LNCAP (cell line): ENCODE results near the gene CEBPA.
A peak's percentile ranks its signal among the peaks of the same experiment; 100 is the strongest.

ENCODE experiments used
- TF ChIP-seq, protein P1 (sequence below): fragments of 450-650 bp; IDR thresholded peaks from 2 replicates; pipeline ENCODE4 v1.5.1; 2017; ENCODE audit warnings: mild to moderate bottlenecking

CEBPA gene

GRCh38 chr19:33323093-33323820, 20.9 kb upstream of the CEBPA start:
- TF ChIP-seq, protein P1, sequence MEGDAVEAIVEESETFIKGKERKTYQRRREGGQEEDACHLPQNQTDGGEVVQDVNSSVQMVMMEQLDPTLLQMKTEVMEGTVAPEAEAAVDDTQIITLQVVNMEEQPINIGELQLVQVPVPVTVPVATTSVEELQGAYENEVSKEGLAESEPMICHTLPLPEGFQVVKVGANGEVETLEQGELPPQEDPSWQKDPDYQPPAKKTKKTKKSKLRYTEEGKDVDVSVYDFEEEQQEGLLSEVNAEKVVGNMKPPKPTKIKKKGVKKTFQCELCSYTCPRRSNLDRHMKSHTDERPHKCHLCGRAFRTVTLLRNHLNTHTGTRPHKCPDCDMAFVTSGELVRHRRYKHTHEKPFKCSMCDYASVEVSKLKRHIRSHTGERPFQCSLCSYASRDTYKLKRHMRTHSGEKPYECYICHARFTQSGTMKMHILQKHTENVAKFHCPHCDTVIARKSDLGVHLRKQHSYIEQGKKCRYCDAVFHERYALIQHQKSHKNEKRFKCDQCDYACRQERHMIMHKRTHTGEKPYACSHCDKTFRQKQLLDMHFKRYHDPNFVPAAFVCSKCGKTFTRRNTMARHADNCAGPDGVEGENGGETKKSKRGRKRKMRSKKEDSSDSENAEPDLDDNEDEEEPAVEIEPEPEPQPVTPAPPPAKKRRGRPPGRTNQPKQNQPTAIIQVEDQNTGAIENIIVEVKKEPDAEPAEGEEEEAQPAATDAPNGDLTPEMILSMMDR: no peak

GRCh38 chr19:33320636-33321035, 18.3 kb upstream of the CEBPA start:
- TF ChIP-seq, protein P1: no peak

DNA sequence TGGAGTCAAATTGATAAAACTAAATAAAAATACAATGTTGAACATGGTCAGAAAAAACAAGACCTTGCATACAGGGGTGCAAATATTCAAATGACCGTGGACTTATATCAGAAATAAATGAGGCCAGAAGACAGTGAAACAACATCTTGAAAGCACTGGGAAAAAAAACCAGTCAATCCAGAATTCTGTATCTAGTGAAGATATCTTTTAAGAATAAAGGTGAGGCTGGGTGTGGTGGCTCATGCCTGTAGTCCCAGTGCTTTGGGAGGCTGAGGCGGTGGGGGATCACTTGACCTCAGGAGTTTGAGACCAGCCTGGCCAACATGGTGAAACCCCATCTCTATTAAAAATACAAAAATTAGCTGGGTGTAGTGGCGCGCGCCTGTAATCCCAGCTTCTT, 15.2 kb upstream of the CEBPA start:
- TF ChIP-seq, protein P1: no peak

DNA sequence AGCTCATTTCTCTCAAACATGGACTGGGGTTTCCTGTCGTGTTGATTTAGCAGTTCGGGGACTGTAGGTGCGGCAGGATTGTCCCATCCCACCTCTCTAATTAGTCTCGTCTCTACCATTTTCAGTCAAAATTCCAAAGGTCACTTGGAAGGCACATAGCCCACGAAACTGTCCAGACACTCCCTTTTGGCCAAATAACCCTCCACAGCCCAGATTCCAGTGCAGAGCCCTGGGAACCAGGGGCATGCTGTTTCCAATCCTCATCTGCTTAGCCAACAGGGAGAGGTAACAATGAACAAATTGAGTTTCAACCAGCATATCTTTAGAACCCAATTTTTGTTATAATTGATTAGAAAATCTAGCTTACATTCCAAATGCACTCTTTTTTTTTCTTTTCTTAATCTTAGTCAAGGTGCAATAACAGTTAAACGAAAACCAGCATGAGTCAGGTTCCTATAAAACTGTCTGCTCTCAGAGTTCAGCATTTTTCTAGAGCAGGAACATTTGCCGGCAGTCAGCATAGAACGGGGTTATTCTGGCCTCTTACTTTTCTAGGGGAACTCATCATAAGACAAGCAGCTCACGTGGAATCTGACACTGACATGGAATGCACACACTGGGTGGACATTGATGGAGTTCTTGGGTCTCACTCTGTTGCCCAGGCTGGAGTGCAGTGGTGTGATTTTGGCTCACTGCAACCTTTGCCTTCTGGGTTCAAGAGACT, 14.4 kb upstream of the CEBPA start:
- TF ChIP-seq, protein P1: no peak

GRCh38 chr19:33312065-33312464, 9.7 kb upstream of the CEBPA start:
- TF ChIP-seq, protein P1: no peak

DNA sequence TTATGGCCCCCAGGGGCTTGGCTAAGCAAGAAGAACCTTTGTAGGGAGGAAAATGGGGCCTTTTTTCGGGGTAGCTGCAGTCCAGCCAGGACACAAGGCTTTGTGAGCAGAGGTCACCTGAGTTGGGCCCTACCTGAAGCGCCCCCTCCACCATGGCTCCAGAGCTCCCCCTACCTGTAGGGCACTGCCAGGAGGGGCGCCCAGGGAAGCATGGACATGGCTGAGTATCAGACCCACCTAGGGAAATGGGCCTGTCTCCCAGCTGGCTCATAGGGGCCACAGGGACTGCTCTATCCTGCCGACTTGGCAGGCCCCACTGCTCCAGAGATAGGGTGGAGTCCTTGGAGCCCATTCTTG, 9.0 kb upstream of the CEBPA start:
- TF ChIP-seq, protein P1: peak; percentile 49; the same call in 1 of the 2 replicates

DNA sequence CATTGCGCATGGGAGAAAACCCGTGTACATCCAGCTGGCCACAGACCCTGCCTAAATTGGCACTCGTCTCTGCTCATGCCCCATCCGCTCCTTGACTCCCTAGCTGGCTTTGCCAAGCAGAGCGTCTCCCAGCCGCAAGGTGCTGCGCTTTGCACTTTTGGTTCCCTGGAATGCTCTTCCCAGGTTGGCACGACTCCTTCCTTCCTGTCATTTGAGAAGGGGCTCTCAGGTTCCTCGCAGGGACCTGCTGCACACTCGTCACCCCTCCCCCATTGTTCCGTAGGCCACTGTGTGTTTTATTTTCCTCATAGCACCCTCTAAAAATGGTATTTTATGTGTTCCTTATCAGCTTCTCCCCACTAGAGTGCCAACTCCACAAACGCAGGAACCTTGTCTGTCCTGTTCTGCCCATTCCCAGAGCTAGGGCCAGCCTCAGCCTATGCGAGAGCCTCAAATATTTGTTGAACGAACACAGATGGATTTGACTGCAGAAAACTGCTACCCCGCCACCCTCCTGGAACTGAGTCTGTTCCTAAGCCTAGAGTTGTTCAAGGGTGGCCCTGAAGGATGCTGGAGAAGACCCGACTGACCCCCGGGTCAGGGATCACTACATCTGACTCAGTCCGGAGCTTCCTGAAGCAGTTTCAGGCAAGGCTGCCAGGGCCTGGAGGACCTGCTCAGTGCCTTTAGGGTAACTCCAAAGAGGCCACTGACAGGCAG, 8.4 kb upstream of the CEBPA start:
- TF ChIP-seq, protein P1: peak; percentile 24; the same call in 1 of the 2 replicates
